A549 (cell line): ENCODE data around the gene TTYH3.

Experiments used
- BHLHE40 ChIP-seq: IDR thresholded peaks from 2 replicates; pipeline ENCODE4 v1.6.1; 2012; ENCODE audit warnings: low read depth, low read length, inconsistent platforms
- CEBPB ChIP-seq, 2 experiments: fragments of >200 bp in 1 of 2; sonication (Bioruptor Twin) in 1 of 2; formaldehyde crosslinking in 1 of 2; IDR thresholded peaks; 2 replicates each; pipeline ENCODE4 v1.6.1; 2012 to 2016
- EP300 ChIP-seq, 2 experiments: fragments of >200 bp; sonication (Bioruptor Twin); formaldehyde crosslinking; IDR thresholded peaks; 2 replicates in 1 of 2; 3 replicates in 1 of 2; pipeline ENCODE4 v1.6.1; 2016 to 2017
- MAFK ChIP-seq: fragments of 450-650 bp; IDR thresholded peaks from 2 replicates; pipeline ENCODE4 v1.6.1; 2014; ENCODE audit not compliant: partially characterized antibody
- MYC ChIP-seq: IDR thresholded peaks from 2 replicates; pipeline ENCODE4 v1.6.1; 2012; ENCODE audit warnings: mild to moderate bottlenecking, inconsistent platforms, low read length, improper control_type of control experiment, borderline replicate concordance
- POLR2A ChIP-seq: IDR thresholded peaks from 2 replicates; pipeline ENCODE4 v1.6.1; 2012; ENCODE audit warnings: mild to moderate bottlenecking, low read length
- RAD21 ChIP-seq, 2 experiments: fragments of >200 bp in 1 of 2; sonication (Bioruptor Twin) in 1 of 2; formaldehyde crosslinking in 1 of 2; IDR thresholded peaks in 1 of 2; conservative IDR thresholded peaks in 1 of 2; 2 replicates in 1 of 2; 3 replicates in 1 of 2; pipeline ENCODE4 v1.6.1; 2012 to 2018; ENCODE audit warnings: inconsistent platforms in 1 of 2
- SMC3 ChIP-seq: fragments of >200 bp; sonication (Bioruptor Twin); formaldehyde crosslinking; IDR thresholded peaks from 3 replicates; pipeline ENCODE4 v1.6.1; 2018; ENCODE audit warnings: inconsistent platforms
- ZC3H11A ChIP-seq: fragments of 450-650 bp; IDR thresholded peaks from 2 replicates; pipeline ENCODE4 v1.6.1; 2014; ENCODE audit warnings: antibody characterized with exemption, mild to moderate bottlenecking
- ZNF302 ChIP-seq: fragments of 250-450 bp; sonication (Bioruptor Pico); IDR thresholded peaks from 2 replicates; pipeline ENCODE4 v1.9.0; 2021; ENCODE audit warnings: inconsistent platforms, mild to moderate bottlenecking, moderate library complexity
- TF ChIP-seq, protein P1 (sequence below): IDR thresholded peaks from 2 replicates; pipeline ENCODE4 v1.6.1; 2012
- TF ChIP-seq, protein P2 (sequence below): fragments of >200 bp; sonication (Bioruptor Twin); formaldehyde crosslinking; IDR thresholded peaks from 3 replicates; pipeline ENCODE4 v1.5.1; 2016
- TF ChIP-seq, protein P3 (sequence below): fragments of >200 bp; sonication (Bioruptor Twin); formaldehyde crosslinking; IDR thresholded peaks from 2 replicates; pipeline ENCODE4 v1.6.1; 2016
- TF ChIP-seq, protein P4 (sequence below): fragments of 150-350 bp; IDR thresholded peaks from 2 replicates; pipeline ENCODE4 v1.6.1; 2014; ENCODE audit warnings: low read depth, mild to moderate bottlenecking, low read length

DNA sequence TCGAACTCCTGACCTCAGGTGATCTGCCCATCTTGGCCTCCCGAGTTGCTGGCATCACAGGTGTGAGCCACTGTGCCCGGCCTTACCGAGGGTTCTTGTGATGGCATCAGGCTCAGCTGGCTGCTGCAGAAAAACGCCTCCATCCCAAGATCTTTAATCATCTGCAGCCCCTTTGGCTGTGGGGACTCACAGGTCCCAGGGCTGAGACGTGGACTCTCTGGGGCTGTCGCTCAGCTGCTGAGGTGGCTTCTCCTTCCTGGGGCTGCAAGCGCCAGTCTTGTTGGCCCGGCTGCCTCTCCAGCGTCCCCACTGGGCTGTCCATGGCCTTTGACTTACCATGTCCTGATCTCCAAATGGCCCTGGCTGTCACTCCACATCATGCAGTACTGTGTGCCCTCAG lies 76.3 kb downstream of the TTYH3 start:
- TF ChIP-seq POLR2A: no peak
- TF ChIP-seq BHLHE40: no peak
- TF ChIP-seq, protein P1, sequence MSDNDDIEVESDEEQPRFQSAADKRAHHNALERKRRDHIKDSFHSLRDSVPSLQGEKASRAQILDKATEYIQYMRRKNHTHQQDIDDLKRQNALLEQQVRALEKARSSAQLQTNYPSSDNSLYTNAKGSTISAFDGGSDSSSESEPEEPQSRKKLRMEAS: no peak
- TF ChIP-seq MYC: no peak
- no peak for TF ChIP-seq EP300 (IDR thresholded peaks at IDR 0.05)
- TF ChIP-seq, protein P2, sequence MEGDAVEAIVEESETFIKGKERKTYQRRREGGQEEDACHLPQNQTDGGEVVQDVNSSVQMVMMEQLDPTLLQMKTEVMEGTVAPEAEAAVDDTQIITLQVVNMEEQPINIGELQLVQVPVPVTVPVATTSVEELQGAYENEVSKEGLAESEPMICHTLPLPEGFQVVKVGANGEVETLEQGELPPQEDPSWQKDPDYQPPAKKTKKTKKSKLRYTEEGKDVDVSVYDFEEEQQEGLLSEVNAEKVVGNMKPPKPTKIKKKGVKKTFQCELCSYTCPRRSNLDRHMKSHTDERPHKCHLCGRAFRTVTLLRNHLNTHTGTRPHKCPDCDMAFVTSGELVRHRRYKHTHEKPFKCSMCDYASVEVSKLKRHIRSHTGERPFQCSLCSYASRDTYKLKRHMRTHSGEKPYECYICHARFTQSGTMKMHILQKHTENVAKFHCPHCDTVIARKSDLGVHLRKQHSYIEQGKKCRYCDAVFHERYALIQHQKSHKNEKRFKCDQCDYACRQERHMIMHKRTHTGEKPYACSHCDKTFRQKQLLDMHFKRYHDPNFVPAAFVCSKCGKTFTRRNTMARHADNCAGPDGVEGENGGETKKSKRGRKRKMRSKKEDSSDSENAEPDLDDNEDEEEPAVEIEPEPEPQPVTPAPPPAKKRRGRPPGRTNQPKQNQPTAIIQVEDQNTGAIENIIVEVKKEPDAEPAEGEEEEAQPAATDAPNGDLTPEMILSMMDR: no peak
- no peak for TF ChIP-seq ZC3H11A
- TF ChIP-seq ZNF302 (CRISPR knock-in tag): no peak
- TF ChIP-seq MAFK: no peak
- TF ChIP-seq, protein P3, sequence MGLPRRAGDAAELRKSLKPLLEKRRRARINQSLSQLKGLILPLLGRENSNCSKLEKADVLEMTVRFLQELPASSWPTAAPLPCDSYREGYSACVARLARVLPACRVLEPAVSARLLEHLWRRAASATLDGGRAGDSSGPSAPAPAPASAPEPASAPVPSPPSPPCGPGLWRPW: no peak
- no peak for TF ChIP-seq RAD21 (conservative IDR thresholded peaks at IDR 0.05 in 1 of 2, IDR thresholded peaks at IDR 0.05 in 1 of 2)
- no peak for TF ChIP-seq CEBPB (IDR thresholded peaks at IDR 0.05)
- TF ChIP-seq, protein P4, sequence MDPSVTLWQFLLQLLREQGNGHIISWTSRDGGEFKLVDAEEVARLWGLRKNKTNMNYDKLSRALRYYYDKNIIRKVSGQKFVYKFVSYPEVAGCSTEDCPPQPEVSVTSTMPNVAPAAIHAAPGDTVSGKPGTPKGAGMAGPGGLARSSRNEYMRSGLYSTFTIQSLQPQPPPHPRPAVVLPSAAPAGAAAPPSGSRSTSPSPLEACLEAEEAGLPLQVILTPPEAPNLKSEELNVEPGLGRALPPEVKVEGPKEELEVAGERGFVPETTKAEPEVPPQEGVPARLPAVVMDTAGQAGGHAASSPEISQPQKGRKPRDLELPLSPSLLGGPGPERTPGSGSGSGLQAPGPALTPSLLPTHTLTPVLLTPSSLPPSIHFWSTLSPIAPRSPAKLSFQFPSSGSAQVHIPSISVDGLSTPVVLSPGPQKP: no peak
- no peak for TF ChIP-seq SMC3
